ENCODE measurements around the gene DMXL2.
"Not testable (repeated sequence)": the region's sequence is repeated elsewhere in the genome, so short reads cannot be mapped to it uniquely, and the experiment has no call there.

The DMXL2 gene

GRCh38 chr15:51483520-51483919 lies 139.1 kb downstream of the DMXL2 start:
- DNase-seq = no peak

GRCh38 chr15:51475736-51476135 lies 146.8 kb downstream of the DMXL2 start:
- no peak for DNase-seq

- DNase-seq = no peak
These were observed 152.1 kb downstream of the DMXL2 start for GRCh38 chr15:51470512-51470911.

GRCh38 chr15:51460796-51461195 lies 161.8 kb downstream of the DMXL2 start:
- DNase-seq = no peak

GRCh38 chr15:51450001-51450400 lies 172.6 kb downstream of the DMXL2 start:
- DNase-seq = no peak

- no peak for DNase-seq
These were observed 173.8 kb downstream of the DMXL2 start for GRCh38 chr15:51448622-51449399.

- no peak for DNase-seq
These were observed 174.5 kb downstream of the DMXL2 start for GRCh38 chr15:51447855-51448621.

GRCh38 chr15:51446029-51446744 lies 176.4 kb downstream of the DMXL2 start:
- DNase-seq = not testable (repeated sequence)

GRCh38 chr15:51444807-51445206 lies 177.8 kb downstream of the DMXL2 start:
- DNase-seq = no peak

GRCh38 chr15:51444112-51444511 lies 178.5 kb downstream of the DMXL2 start:
- DNase-seq = no peak

GRCh38 chr15:51443282-51443914 lies 179.2 kb downstream of the DMXL2 start:
- no peak for DNase-seq

GRCh38 chr15:51438526-51438925 lies 184.0 kb downstream of the DMXL2 start:
- DNase-seq = no peak

- DNase-seq = peak; percentile 9
These were observed 197.0 kb downstream of the DMXL2 start for GRCh38 chr15:51425517-51426040.

- DNase-seq = no peak
These were observed 197.8 kb downstream of the DMXL2 start for GRCh38 chr15:51424780-51425179.

GRCh38 chr15:51423040-51423439 lies 199.5 kb downstream of the DMXL2 start:
- not testable (repeated sequence) for DNase-seq

- no peak for DNase-seq
These were observed 206.4 kb downstream of the DMXL2 start for GRCh38 chr15:51416129-51416528.

GRCh38 chr15:51414256-51414860 lies 208.2 kb downstream of the DMXL2 start:
- no peak for DNase-seq

- DNase-seq = no peak
These were observed 216.7 kb downstream of the DMXL2 start for GRCh38 chr15:51405693-51406523.

GRCh38 chr15:51403946-51404695 lies 218.4 kb downstream of the DMXL2 start:
- no peak for DNase-seq

- peak; percentile 8 for DNase-seq
These were observed 219.3 kb downstream of the DMXL2 start for GRCh38 chr15:51403072-51403878.
